Gastroesophageal sphincter (tissue), 4 donors: ENCODE measurements around the gene NAALADL2. TPM values are rescaled to one million over a fixed set of nuclear protein-coding genes. Genes with fewer than 3 reads are reported as not detected.

ENCODE experiments used
- ATAC-seq: fragments of 150-250 bp; one replicate; pipeline ENCODE4 v1.9.1; 2016; ENCODE audit warnings: mild to moderate bottlenecking, moderate library complexity
- H3K27ac ChIP-seq, 4 donors: fragments of 200-600 bp; sonication (generic) in 3 of 4; 1 replicate in 3 of 4; 2 replicates in 1 of 4; pipeline ENCODE4 v1.5.1; 2016 to 2019
- H3K27me3 ChIP-seq: fragments of 200-600 bp; sonication (generic); one replicate; pipeline ENCODE4 v1.5.1; 2019
- H3K36me3 ChIP-seq, 2 donors: fragments of 200-600 bp; sonication (generic); one replicate each; pipeline ENCODE4 v1.5.1; 2019; ENCODE audit warnings: control low read depth in 1 of 2
- H3K4me1 ChIP-seq, 3 donors: fragments of 200-600 bp; sonication (generic); 1 replicate in 2 of 3; 2 replicates in 1 of 3; pipeline ENCODE4 v1.5.1; 2016 to 2019; ENCODE audit warnings: control low read depth in 2 of 3
- H3K4me3 ChIP-seq, 2 donors: fragments of 200-600 bp; sonication (generic); one replicate each; pipeline ENCODE4 v1.5.1; 2019; ENCODE audit warnings: mild to moderate bottlenecking in 1 of 2, moderate library complexity in 1 of 2
- H3K9me3 ChIP-seq, 3 donors: fragments of 200-600 bp; sonication (generic); one replicate each; pipeline ENCODE4 v1.5.1; 2017 to 2019; ENCODE audit warnings: control low read depth in 2 of 3
- EP300 ChIP-seq: sonication (generic); formaldehyde crosslinking; IDR thresholded peaks from one replicate; pipeline ENCODE4 v1.6.1; 2017; ENCODE audit warnings: antibody characterized with exemption, mild to moderate bottlenecking
- POLR2A ChIP-seq, 2 donors: fragments of 450-650 bp; IDR thresholded peaks; one replicate each; pipeline ENCODE4 v1.6.1; 2017; ENCODE audit warnings: antibody characterized with exemption in 2 of 2, mild to moderate bottlenecking in 2 of 2, moderate library complexity in 1 of 2
- POLR2AphosphoS5 ChIP-seq: sonication (generic); formaldehyde crosslinking; IDR thresholded peaks from one replicate; pipeline ENCODE4 v1.6.1; 2017; ENCODE audit warnings: antibody characterized with exemption
- WGBS, 2 donors: methylation state at CpG; one replicate each; pipeline ENCODE4 v1.1.5; 2018; ENCODE audit warnings: low coverage in 1 of 2; 5-methylcytosine and 5-hydroxymethylcytosine counted together
- total RNA-seq, 4 donors: library from RNA; depleted of rRNA; stranded (reverse); fragments of >200 nt; gene quantifications; one replicate each; pipeline ENCODE4 v1.1.0, GENCODE V29; 2016
- TF ChIP-seq, protein P1 (sequence below), 4 experiments: fragments of 200-600 bp in 2 of 4; fragments of 450-650 bp in 2 of 4; sonication (generic) in 1 of 4; IDR thresholded peaks; one replicate each; pipeline ENCODE4 v1.5.1; 2017 to 2019; ENCODE audit warnings: antibody characterized with exemption in 4 of 4, mild to moderate bottlenecking in 2 of 4, moderate library complexity in 2 of 4

NAALADL2 gene
- total RNA-seq, 4 donors from 2014 or later: 3.1 to 7.4 (median 6.2) TPM

DNA sequence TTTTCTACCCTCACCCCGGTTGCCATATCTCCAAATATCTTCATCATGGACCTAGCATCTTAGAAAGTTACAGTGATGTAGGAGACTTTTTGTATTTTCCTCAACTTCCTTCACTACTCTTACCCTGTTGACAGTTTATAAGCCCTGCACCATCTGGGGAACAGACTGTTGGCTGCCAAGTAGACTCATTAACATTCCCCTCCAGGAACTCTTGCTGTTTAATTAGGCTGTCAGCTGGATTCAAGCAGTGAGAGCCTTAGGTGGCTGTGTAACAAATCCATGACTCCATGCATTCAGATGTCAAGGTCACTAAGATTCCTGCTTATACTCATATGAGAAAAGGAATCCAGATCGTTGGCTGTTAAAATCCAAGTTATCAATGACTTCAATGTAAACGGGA, 198.3 kb downstream of the NAALADL2 start:
- WGBS, 2 donors: 61 to 71% methylated on average over 3 of the region's 3 CpGs

DNA sequence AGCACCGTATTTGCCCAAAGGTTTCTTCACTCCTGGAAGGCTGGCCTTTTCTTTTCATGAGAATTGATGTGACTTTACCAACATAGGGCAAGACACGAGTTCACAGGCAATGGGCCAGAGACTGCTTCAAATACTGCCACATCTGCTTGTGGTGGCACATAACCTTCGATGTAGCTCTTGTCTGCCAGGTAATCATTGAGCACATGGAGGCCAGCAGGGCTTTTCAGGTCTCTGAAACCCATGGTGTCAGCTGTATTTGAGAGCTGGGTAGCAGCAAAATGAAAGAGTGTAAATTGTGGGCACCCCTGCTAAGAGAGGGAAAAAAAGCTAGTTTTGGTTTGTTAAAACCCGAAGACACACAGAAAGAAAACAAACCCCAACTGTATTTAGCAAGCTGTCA, 200.7 kb downstream of the NAALADL2 start:
- TF ChIP-seq, protein P1, sequence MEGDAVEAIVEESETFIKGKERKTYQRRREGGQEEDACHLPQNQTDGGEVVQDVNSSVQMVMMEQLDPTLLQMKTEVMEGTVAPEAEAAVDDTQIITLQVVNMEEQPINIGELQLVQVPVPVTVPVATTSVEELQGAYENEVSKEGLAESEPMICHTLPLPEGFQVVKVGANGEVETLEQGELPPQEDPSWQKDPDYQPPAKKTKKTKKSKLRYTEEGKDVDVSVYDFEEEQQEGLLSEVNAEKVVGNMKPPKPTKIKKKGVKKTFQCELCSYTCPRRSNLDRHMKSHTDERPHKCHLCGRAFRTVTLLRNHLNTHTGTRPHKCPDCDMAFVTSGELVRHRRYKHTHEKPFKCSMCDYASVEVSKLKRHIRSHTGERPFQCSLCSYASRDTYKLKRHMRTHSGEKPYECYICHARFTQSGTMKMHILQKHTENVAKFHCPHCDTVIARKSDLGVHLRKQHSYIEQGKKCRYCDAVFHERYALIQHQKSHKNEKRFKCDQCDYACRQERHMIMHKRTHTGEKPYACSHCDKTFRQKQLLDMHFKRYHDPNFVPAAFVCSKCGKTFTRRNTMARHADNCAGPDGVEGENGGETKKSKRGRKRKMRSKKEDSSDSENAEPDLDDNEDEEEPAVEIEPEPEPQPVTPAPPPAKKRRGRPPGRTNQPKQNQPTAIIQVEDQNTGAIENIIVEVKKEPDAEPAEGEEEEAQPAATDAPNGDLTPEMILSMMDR (IDR thresholded peaks at IDR 0.05): no peak
- TF ChIP-seq POLR2A (IDR thresholded peaks at IDR 0.05): no peak
- TF ChIP-seq EP300: no peak
- TF ChIP-seq POLR2AphosphoS5: no peak
- ATAC-seq: no peak
- WGBS, 2 donors: 89 to 93% methylated on average over 1 to 2 of the region's 4 CpGs
- H3K27me3 ChIP-seq: no peaks in the 10 kb centered on the region
- H3K27ac ChIP-seq: no peak overlapping the region
- H3K9me3 ChIP-seq: peaks cover 0 to 17% (median 0%) of the 10 kb centered on the region in 3 donors
- H3K4me1 ChIP-seq: no peaks in the 10 kb centered on the region
- no peak overlapping the region for H3K4me3 ChIP-seq
- no peaks in the 10 kb centered on the region for H3K36me3 ChIP-seq

More for the DNA sequence above, 198.3 kb downstream of the NAALADL2 start:
- Histone ChIP-seq H3K4me3 (no peak overlapping the region), H3K9me3 (peaks cover 0 to 17% (median 0%) of the 10 kb centered on the region in 3 donors), H3K36me3 (no peaks in the 10 kb centered on the region), H3K27me3 (no peaks in the 10 kb centered on the region), H3K27ac (no peak overlapping the region), H3K4me1 (no peaks in the 10 kb centered on the region)
- ATAC-seq: no peak
- no peak for TF ChIP-seq EP300
- no peak for TF ChIP-seq POLR2A (IDR thresholded peaks at IDR 0.05)
- TF ChIP-seq POLR2AphosphoS5: no peak
- TF ChIP-seq, protein P1 (IDR thresholded peaks at IDR 0.05): no peak

DNA sequence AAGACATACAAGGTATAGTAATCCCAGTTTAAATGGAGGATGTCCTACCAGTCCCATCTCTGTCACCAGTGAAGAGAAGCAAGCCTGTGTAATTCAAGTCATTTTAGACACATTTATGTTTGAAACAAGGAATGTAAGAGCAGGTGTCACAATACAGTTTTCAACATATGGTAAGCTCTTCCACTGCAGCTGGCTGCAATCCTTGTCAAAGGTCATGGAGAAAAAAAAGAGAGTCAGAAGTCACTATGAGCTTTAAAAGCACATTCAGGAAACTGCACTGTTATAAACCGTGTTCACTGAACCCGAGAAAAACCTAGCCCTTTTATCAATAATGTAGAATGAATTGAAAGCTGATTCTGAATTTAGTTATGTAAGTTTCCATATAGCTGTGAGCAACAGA, 206.4 kb downstream of the NAALADL2 start:
- Histone ChIP-seq H3K27me3 (no peaks in the 10 kb centered on the region), H3K9me3 (no peaks in the 10 kb centered on the region), H3K27ac (no peak overlapping the region), H3K4me3 (no peak overlapping the region), H3K4me1 (no peaks in the 10 kb centered on the region), H3K36me3 (no peaks in the 10 kb centered on the region)
- WGBS, 2 donors: 73 to 78% methylated on average over 2 of the region's 2 CpGs
- TF ChIP-seq POLR2AphosphoS5 (no peak), EP300 (no peak), POLR2A (IDR thresholded peaks at IDR 0.05) (no peak)
- TF ChIP-seq, protein P1 (IDR thresholded peaks at IDR 0.05): no peak
- no peak for ATAC-seq

DNA sequence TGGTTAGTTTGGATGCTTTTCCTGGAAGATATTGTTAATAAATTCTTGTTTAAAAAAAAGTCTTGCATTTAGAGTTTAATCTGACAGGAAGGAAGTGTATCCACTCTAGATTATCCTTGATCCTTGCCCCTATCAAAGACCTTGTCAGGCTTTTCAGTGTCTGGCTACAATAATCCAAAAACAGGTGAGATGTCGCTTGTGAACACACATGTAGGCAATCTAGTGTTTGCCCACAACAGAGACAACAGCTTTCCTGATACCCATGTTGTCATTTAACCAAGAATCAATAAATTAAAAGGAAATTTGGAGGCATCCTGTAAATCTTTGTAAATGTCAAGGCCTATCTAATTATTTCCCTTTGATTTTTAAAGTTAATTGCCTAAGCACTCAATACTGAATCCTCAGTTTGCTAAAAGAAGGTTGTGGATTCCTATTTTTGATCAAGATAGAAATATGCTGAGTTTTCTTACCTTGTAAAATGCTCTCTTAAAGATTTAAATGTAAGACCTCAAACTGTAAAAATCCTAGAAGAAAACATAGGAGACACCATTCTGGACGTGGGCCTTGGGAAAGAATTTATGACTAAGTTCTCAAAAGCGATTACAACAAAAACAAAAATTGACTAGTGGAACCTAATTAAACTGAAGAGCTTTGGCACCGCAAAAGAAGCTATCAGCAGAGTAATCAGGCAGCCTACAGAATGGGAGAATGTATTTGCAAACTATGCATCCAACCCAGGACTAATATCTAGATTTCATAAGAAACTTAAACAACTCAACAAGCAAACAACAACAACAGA, 207.7 kb downstream of the NAALADL2 start:
- Histone ChIP-seq H3K27me3 (no peaks in the 10 kb centered on the region), H3K4me1 (no peaks in the 10 kb centered on the region), H3K4me3 (no peak overlapping the region), H3K27ac (no peak overlapping the region), H3K36me3 (no peaks in the 10 kb centered on the region), H3K9me3 (no peaks in the 10 kb centered on the region)
- TF ChIP-seq POLR2A (IDR thresholded peaks at IDR 0.05) (no peak), POLR2AphosphoS5 (no peak), EP300 (no peak)
- TF ChIP-seq, protein P1 (IDR thresholded peaks at IDR 0.05): no peak
- 93 to 95% methylated on average over 4 of the region's 4 CpGs for WGBS, 2 donors
- no peak for ATAC-seq

DNA sequence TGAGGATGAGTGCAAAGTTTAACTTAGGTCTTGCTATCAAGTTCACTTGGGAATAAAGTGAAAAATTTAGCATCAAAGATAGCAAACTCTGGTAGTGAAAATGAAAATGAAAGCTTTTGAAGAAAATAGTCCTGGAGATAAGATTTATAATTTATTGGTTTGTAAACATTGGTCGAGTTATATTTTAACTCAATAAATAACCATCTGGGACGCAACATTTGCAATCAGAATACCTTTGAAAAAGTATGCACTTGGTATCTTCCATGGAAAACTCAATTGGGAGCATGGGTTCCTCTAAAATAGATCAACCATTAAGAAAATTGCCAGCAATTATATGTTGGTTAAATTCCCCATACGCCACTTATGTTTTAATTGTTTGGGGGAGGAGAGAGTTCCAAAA, 209.5 kb downstream of the NAALADL2 start:
- Histone ChIP-seq H3K4me1 (no peaks in the 10 kb centered on the region), H3K9me3 (no peaks in the 10 kb centered on the region), H3K36me3 (no peaks in the 10 kb centered on the region), H3K27me3 (no peaks in the 10 kb centered on the region), H3K27ac (no peak overlapping the region), H3K4me3 (no peak overlapping the region)
- no peak for ATAC-seq
- TF ChIP-seq, protein P1 (IDR thresholded peaks at IDR 0.05): no peak
- TF ChIP-seq POLR2A (IDR thresholded peaks at IDR 0.05) (no peak), POLR2AphosphoS5 (no peak), EP300 (no peak)
- WGBS, 2 donors: 87 to 97% methylated on average over 3 of the region's 3 CpGs
